Stimulated activated CD4-positive, alpha-beta T cell treated with anti-CD3 and anti-CD28 coated beads, Interleukin-4, amount 100 ng/mL, for 24 hours (primary cell): ENCODE data around the gene WWTR1.

Experiments used
- DNase-seq: peaks from one replicate; pipeline ENCODE4 v3.0.0-alpha.2; 2020

The WWTR1 gene

DNA sequence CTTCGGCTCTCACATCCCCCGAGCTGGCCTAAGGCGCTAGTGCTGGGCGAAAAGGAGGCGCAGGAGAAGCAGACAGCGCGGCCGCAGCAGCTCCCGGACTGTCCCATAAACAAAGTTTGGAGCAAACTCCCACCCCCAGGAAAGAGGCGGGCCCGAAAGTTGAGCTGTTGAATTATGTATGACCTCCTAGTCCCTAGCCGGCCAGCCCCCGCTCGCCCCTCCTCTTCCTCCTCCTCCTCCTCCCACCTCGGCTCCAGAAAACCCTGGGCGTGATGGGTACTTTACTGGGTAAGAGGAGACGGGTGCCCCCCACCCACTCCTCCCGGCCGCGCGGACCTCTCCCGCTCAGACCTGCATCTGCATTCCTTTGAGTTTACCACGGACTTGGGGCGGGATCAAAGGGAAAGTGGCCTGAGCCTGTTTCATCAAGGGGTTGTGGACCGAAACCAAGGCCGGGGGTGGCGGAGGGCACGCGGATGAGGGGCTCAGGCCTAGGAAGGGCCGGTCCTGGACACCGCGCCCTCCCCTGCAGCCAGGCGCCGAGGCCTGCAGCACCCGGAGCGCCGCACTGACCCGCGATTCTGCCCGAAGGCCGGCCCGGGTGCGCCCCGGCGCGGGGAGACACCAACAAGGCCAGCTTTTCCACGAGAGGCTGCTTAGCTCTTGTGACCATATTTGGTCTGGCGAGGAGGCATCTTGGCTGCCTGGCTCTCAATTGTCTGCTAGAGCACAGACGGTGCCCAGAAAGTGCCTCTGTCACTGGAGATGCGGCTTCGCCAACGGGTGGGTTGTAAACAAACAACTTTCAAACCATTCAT lies at the start of gene WWTR1:
Gene WWTR1 (minus strand): TSS at position 100 of the 818 bp plus-strand sequence. CDS start 719 bp downstream, outside the sequence.
- DNase-seq = peak; percentile 11

DNA sequence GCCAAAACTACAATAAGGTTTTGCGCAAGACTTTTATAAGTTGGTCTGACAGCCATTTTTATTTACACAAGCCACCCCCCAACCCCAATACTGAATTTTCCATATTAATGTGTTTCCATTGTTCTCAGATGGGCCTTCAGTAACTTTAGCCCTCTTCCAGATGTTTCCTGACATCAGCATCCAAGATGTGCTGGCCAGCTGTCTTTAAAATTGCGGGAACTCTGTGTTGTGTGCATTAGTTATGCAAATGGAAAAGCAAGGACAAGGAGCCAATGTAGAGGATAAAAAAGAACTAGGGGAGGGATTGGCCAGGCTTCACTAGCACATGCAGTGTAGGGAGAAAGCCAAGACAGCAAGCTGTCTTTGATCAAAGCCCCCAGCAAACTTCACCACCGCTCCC lies 49.1 kb upstream of the WWTR1 start:
- no peak for DNase-seq

DNA sequence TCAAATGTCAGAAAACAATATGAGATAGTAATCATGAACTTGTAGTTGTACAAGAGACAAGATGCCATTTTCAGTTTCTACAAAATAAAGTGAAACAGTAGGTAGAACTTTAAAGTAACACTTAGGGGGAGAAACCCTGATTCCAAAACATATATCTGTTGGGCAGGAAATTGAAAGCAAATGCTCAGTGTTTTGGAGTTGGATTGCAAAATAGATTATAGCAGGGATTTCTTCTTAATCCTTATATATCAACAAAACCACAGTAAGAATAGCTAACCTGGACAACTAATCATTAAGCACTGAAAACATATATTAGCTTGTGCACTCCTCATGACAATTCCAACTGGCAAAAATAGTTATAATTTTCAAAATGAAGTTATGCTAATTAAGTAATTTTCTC lies 47.6 kb upstream of the WWTR1 start:
- DNase-seq = no peak

GRCh38 chr3:149703466-149703865 lies 45.6 kb upstream of the WWTR1 start:
- DNase-seq = no peak

DNA sequence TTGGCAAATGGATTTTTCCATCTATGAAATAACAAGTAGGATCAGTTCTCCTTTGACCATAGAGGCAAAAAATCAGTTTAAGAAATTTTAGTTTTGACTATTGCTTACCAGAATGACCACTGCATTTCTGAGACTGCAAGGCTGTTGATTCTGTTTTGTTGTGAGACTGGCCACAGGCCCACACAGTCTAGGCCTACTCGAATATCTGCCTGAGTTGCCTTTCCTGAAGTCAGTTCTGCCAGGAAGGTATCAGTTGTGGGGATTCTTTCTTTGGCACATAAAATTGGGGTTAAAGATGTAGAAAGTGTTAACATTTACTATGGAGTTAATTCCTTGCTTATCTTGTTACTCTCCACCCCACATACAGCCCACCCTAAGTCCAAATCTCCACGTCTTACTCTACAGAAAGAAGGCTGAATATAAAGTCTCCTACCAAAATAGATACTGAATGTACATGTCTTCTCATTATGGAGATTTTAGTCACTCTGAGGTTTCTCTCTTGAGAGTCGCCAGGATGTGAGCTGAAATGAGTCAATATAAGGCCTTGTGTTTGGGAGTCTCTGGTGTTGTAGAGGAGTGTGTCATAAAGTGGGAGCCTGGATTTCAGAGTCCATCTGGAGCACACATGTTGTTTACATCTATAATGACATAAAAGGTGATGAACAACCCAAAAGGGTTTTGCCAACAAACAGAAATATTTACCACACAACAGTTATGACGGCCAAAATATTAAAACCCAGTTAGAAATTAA lies 45.0 kb upstream of the WWTR1 start:
- DNase-seq = no peak

DNA sequence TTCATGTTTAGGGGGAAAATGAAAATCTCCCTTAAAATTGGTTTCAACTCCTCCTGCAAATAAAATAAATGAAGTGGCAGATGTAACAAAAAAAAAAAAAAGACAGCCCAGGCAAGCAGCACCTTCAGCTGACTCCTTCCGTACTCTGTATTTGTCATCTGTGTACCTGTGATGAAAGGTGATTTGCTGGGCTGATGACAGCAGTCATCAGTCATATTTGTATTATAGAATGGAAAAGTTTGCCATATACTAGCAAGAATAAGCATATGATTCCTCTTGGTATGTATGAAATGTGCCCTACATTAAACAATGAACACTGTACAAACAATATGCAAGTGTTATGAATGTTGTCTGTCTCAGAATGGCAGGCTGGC lies 44.1 kb upstream of the WWTR1 start:
- peak; percentile 12 for DNase-seq

DNA sequence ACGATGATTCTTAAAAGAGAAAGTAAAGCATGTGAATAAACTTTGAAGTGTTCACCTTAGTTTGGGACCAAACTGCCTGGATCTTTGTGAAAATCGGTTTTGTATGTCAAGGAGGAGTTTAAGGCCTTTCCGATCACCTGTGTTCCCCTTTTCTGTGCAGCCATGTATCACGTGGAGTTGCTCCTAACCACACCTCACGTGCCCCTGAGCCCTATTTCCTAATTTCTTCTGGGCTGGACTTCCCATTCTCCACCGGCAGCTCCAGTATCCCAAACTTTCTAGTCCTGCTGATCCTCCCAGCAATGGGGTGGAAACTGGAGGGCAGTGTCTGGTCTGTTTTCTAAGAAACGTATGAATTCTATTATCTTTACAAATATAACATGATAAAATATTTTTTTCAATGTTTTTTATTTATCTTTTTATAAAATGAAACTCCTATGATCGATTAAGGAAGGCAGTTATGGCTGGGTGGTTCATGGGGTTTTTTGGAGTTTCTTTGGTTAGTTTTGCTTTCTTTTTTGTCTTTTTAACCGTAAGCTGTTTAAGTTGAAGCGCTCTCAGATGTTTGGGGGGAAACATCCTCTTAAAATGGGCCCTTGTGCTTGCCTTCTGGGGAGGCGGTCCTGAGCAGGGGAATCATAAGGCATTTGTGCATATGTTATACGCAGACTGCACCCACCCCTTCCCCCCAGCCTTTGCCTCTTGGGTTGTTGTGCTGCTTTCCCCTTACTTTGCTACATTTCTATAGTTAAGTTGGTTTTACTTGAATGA lies 43.6 kb upstream of the WWTR1 start:
- DNase-seq = peak; percentile 30

DNA sequence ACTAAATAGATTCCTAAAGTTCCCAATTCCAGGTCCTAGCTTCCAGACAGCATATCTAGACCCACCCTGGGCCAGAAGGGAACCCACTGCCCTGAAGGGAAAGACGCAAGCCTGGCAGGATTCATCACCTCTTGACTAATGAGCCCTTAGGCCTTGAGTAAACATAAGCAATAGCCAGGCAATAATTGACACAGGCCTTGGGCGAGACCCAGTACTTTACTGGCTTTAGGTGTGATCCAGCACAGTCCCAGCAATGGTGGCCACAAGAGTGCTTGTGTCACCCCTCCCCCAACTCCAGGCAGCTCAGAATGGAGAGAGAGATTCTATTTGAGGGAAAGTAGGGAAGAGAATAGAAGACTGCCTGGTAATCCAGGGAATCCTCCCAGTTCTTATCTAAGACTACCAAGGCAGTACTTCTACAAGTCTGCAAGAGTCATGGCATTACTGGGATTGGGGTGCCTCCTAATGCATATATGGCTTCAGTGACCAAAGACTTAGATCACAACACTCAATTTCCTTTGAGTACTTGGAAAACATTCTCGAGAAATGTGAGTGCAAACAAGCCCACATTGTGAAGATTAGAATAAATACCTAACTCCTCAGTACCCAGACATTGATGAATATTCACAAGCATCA lies 30.4 kb upstream of the WWTR1 start:
- no peak for DNase-seq

- no peak for DNase-seq
Observed at GRCh38 chr3:149686996-149687395, 29.2 kb upstream of the WWTR1 start.

- DNase-seq = no peak
Observed at GRCh38 chr3:149678351-149678950, 20.6 kb upstream of the WWTR1 start.

GRCh38 chr3:149673393-149673792 lies 15.6 kb upstream of the WWTR1 start:
- DNase-seq = no peak

- DNase-seq = no peak
Observed at GRCh38 chr3:149670742-149671492, 13.1 kb upstream of the WWTR1 start.

DNA sequence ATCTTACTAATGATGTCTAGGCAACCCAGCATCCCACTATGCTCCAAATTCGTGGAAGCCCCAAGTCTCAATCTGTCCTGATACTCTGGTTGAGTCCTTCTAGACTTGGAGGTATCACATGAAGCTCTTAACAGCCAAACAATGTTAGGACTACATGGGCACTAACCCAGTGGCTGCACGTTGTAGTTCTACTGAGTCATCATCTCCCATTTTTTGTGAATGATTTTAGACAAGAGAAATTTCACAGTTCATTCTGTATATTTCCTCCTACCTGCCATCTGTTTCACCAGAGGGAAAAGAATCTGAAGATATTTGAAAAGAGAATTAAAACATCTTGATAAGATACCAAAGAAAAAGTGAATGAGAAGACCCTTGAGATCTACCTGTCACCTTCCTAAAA lies 9.8 kb upstream of the WWTR1 start:
- DNase-seq = no peak

DNA sequence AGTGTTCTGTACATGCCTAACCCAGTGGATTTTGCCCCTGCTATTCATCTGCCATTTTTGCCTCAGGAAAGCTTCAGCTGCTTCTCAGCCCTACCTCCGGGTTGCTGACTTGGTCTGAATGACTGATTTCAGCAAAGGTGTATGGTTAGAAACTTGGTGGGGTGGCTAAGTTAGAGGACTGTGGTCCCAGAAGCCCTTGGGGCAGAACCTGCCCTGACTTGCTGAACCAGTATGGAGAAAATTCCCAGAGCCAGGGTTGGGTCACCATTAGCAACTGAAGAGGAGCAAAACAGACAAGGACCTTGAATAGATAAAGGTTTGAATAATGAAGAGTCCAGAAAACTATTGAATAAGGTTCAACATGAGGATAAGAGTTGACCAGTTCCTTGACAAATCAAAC lies 6.1 kb upstream of the WWTR1 start:
- DNase-seq = no peak

- DNase-seq = no peak
Observed at GRCh38 chr3:149662240-149662887, 4.5 kb upstream of the WWTR1 start.

DNA sequence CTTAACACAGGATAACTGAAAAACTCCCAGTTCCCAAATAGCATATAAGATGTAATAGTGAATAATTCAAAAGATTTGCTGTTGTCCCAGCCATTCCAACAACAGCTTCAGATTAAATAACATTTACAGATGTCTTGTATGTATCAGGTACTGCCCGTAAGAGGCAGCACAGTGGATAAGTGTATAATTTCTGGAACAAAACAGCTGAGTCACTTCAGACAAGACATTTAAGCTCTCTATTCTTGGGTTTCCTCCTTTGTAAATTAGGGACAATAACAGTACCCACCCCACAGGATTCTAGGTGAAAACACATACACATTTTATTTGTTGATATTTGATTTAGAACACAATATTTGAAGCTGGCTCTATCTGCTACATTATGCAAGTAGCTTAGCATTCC lies 2.6 kb upstream of the WWTR1 start:
- DNase-seq = no peak

- no peak for DNase-seq
Observed at GRCh38 chr3:149658744-149659497, 1.1 kb upstream of the WWTR1 start.

DNA sequence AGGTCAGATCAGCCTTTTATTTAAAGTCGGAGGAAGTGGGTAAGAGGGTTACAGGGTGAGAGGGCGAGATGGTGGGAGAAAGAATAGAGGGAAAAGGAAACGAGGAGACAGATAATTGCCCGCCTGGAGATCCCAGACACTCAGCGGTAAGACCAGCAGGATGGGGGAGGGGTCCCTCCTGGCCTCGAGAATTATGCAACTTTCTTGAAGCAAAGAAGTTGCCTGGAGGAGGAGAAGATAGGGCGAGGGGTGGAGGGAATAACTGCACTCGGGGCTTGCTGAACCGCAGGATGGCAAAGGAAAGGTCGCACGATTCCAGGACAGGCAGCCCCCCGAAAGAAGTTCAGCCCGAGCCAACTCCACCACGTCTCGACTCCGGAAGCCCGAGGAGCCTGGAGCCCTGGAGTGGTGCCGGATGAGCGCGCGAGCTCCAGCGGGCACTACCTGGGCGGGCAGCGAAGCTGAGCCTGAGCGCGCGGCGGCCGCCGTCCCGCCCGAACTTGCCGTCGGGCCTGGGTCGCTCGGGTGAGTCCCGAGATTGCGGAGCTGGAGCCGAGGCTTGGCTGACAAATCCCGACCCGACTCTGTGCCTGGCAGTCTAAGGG lies 402 bp downstream of the WWTR1 start:
- DNase-seq = peak; percentile 5

DNA sequence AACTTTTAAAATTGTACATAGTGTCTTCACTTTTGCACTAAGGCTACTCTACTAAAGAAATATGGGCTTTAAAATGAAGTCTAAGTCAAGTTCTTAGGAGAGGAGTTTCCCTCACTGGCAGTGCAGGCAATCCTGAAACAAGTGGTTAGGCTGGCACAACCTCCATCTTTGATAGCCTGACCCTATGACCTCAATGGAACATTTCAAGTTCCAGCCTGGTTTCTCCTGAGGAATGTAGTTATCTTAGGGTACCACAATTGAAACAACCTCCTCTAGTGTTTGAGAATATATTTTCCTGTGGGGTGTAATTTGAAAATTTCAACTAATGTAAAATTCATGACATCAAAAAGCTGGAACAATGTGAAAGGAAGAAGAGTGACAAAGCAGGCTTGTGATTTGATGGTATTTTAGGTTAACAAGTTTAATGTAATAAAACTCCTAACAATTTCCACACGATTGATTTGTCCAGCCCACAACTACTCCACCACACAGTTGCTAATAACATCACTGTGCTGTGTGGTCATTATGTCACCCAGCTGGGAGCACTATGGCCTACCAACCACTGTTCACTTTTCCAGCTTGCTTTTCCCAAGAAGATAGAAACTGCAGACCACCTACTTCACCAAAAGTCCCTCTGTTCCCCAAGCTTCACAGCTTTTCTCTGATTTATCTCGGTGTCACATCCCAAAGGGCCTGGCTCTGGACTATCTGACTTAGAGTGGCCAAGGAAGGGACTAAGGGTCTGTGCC lies 1.8 kb downstream of the WWTR1 start:
- no peak for DNase-seq
